GM12878 (cell line): Measurements from ENCODE around the gene RAD51B. TPM values are rescaled to one million over a fixed set of nuclear protein-coding genes. Genes with fewer than 3 reads are reported as not detected.

ENCODE experiments used
- DPF2 ChIP-seq: fragments of 450-650 bp; IDR thresholded peaks from 2 replicates; pipeline ENCODE4 v1.6.1; 2017; ENCODE audit warnings: mild to moderate bottlenecking
- IKZF1 ChIP-seq: fragments of 450-650 bp; conservative IDR thresholded peaks from 2 replicates; pipeline ENCODE4 v1.6.1; 2017; ENCODE audit warnings: antibody characterized with exemption, mild to moderate bottlenecking
- POLR2AphosphoS2 ChIP-seq: IDR thresholded peaks from 2 replicates; pipeline ENCODE4 v1.6.1; 2011; ENCODE audit warnings: low read depth, mild to moderate bottlenecking, low read length, improper control_type of control experiment, moderate library complexity
- RFX5 ChIP-seq: IDR thresholded peaks from 2 replicates; pipeline ENCODE4 v1.6.1; 2011; ENCODE audit warnings: low read depth, low read length, improper control_type of control experiment
- SREBF1 ChIP-seq: IDR thresholded peaks from 2 replicates; pipeline ENCODE4 v1.6.1; 2012; ENCODE audit warnings: mild to moderate bottlenecking, low read length
- polyA plus RNA-seq, 11 experiments: library from polyadenylated mRNA; depleted of rRNA in 4 of 11; unstranded in 6 of 11; stranded (reverse) in 5 of 11; fragments of >200 nt; fragmentation: Nextera tagmentation in 4 of 11; fragmentation: Illumina TruSeq in 1 of 11; extraction: Ambion mirVana in 4 of 11; extraction: Trizol in 1 of 11; gene quantifications; 1 replicate in 1 of 11; 2 replicates in 10 of 11; pipeline versions ENCODE4 v1.2.1 to v1.2.3, GENCODE V29; 2011 to 2016; ENCODE audit warnings: inconsistent platforms in 2 of 11, missing spikeins in 2 of 11, low read depth in 1 of 11
- total RNA-seq, 4 experiments: library from RNA; depleted of rRNA in 3 of 4; stranded (reverse); fragments of >200 nt in 3 of 4; fragmentation: Illumina TruSeq in 1 of 4; extraction: Trizol in 1 of 4; gene quantifications; 2 replicates each; pipeline versions ENCODE4 v1.2.1 to v1.2.3, GENCODE V29; 2013 to 2021
- TF ChIP-seq, protein P1 (sequence below): fragments of 450-650 bp; formaldehyde crosslinking; IDR thresholded peaks from 2 replicates; pipeline ENCODE4 v1.5.0; 2022; ENCODE audit warnings: mild to moderate bottlenecking, missing genetic modification characterization
- TF ChIP-seq, protein P2 (sequence below): fragments of 450-650 bp; formaldehyde crosslinking; IDR thresholded peaks from 2 replicates; pipeline ENCODE4 v1.4.0; 2020; ENCODE audit warnings: mild to moderate bottlenecking, moderate library complexity

The RAD51B gene
- total and polyA plus RNA-seq, 10 of the 15 experiments (the other 5 are each of a cell fraction or from before 2014, with no cell fraction given): 9.8 to 26.8 (median 21.3) TPM

DNA sequence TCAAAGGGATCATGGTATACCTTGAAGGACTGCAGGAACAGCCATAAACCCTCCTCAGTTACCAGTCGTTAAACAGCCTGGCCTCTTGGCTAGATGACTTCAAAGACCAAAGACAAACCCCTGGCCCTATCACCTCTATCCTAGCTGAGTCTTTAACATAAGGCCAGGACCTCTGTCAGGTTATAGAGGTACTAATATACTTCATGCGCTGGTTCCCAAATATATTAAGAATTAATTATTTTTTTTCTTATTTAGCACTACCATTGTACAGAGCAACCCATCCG is 459.8 kb downstream of the RAD51B start (continued):
- TF ChIP-seq, protein P1, sequence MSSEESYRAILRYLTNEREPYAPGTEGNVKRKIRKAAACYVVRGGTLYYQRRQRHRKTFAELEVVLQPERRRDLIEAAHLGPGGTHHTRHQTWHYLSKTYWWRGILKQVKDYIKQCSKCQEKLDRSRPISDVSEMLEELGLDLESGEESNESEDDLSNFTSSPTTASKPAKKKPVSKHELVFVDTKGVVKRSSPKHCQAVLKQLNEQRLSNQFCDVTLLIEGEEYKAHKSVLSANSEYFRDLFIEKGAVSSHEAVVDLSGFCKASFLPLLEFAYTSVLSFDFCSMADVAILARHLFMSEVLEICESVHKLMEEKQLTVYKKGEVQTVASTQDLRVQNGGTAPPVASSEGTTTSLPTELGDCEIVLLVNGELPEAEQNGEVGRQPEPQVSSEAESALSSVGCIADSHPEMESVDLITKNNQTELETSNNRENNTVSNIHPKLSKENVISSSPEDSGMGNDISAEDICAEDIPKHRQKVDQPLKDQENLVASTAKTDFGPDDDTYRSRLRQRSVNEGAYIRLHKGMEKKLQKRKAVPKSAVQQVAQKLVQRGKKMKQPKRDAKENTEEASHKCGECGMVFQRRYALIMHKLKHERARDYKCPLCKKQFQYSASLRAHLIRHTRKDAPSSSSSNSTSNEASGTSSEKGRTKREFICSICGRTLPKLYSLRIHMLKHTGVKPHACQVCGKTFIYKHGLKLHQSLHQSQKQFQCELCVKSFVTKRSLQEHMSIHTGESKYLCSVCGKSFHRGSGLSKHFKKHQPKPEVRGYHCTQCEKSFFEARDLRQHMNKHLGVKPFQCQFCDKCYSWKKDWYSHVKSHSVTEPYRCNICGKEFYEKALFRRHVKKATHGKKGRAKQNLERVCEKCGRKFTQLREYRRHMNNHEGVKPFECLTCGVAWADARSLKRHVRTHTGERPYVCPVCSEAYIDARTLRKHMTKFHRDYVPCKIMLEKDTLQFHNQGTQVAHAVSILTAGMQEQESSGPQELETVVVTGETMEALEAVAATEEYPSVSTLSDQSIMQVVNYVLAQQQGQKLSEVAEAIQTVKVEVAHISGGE (CRISPR knock-in tag): peak; percentile 62
- TF ChIP-seq DPF2: no peak
- TF ChIP-seq SREBF1: no peak
- TF ChIP-seq POLR2AphosphoS2: peak; percentile 83; the same call in 1 of the 2 replicates
- TF ChIP-seq, protein P2, sequence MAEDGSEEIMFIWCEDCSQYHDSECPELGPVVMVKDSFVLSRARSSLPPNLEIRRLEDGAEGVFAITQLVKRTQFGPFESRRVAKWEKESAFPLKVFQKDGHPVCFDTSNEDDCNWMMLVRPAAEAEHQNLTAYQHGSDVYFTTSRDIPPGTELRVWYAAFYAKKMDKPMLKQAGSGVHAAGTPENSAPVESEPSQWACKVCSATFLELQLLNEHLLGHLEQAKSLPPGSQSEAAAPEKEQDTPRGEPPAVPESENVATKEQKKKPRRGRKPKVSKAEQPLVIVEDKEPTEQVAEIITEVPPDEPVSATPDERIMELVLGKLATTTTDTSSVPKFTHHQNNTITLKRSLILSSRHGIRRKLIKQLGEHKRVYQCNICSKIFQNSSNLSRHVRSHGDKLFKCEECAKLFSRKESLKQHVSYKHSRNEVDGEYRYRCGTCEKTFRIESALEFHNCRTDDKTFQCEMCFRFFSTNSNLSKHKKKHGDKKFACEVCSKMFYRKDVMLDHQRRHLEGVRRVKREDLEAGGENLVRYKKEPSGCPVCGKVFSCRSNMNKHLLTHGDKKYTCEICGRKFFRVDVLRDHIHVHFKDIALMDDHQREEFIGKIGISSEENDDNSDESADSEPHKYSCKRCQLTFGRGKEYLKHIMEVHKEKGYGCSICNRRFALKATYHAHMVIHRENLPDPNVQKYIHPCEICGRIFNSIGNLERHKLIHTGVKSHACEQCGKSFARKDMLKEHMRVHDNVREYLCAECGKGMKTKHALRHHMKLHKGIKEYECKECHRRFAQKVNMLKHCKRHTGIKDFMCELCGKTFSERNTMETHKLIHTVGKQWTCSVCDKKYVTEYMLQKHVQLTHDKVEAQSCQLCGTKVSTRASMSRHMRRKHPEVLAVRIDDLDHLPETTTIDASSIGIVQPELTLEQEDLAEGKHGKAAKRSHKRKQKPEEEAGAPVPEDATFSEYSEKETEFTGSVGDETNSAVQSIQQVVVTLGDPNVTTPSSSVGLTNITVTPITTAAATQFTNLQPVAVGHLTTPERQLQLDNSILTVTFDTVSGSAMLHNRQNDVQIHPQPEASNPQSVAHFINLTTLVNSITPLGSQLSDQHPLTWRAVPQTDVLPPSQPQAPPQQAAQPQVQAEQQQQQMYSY (CRISPR knock-in tag): peak; percentile 52; the same call in 1 of the 2 replicates
- TF ChIP-seq IKZF1: no peak
- no peak for TF ChIP-seq RFX5
